Measurements from ENCODE around the gene ABCB11. TPM values are rescaled to one million over a fixed set of nuclear protein-coding genes. Genes with fewer than 3 reads are reported as not detected.

The ABCB11 gene
- polyA plus RNA-seq, 3 donors, result not detected

- H4K20me1 ChIP-seq (ENCODE audit: insufficient read depth, low read length), result no peaks in the 10 kb centered on the region
- no peaks in the 10 kb centered on the region for H3K79me2 ChIP-seq (ENCODE audit: insufficient read depth, low read length)
- no peak for TF ChIP-seq CTCF (IDR thresholded peaks at IDR 0.05)
- intact Hi-C loops (cut with micrococcal nuclease), result no loop called here
- no peak overlapping the region for H2AFZ ChIP-seq (ENCODE audit: insufficient read depth, low read depth, low read length, poor library complexity, severe bottlenecking)
- peaks cover 0 to 5% (median 0%) of the 10 kb centered on the region in 7 donors for H3K9me3 Mint-ChIP-seq
- H3K27ac Mint-ChIP-seq, result no peak overlapping the region
- DNase-seq, result no peak
- peaks cover 8% of the 10 kb centered on the region for H3K4me1 Mint-ChIP-seq
- peaks cover 0 to 2% (median 0%) of the 10 kb centered on the region in 3 donors for H3K27me3 Mint-ChIP-seq (ENCODE audit: low read depth in 3 of 3)
- no peaks in the 10 kb centered on the region for H3K4me1 ChIP-seq (ENCODE audit: control insufficient read depth in 1 of 2, insufficient read depth in 2 of 2, low read length in 2 of 2)
- no CpG with 5 or more reads among the region's 3 CpGs for WGBS (ENCODE audit: insufficient coverage)
- H3K27me3 ChIP-seq (ENCODE audit: control insufficient read depth in 2 of 2, insufficient read depth in 2 of 2, low read length in 2 of 2), result no peaks in the 10 kb centered on the region
- H3K36me3 Mint-ChIP-seq, result no peaks in the 10 kb centered on the region
- H3K36me3 ChIP-seq (replicated peaks in 1 of 2; ENCODE audit: control insufficient read depth in 1 of 2, insufficient read depth in 2 of 2, low read length in 2 of 2), result no peaks in the 10 kb centered on the region
- H3K9me3 ChIP-seq (replicated peaks in 1 of 2; ENCODE audit: control insufficient read depth in 1 of 2, insufficient read depth in 1 of 2, low read length in 2 of 2), result no peaks in the 10 kb centered on the region
- H3K4me2 ChIP-seq (replicated peaks; ENCODE audit: extremely low read depth, low read length, poor library complexity, severe bottlenecking), result no peak overlapping the region
- H3K4me3 Mint-ChIP-seq, result no peak overlapping the region
- H3K9ac ChIP-seq (ENCODE audit: insufficient read depth, low read length, poor library complexity, severe bottlenecking), result no peak overlapping the region
- no peak overlapping the region for H3K4me3 ChIP-seq (replicated peaks in 1 of 3; ENCODE audit: low read depth in 2 of 3, low read length in 3 of 3)
- H3K27ac ChIP-seq (ENCODE audit: low read depth in 1 of 2, low read length in 2 of 2), result no peak overlapping the region
Observed at GRCh38 chr2:169027234-169027633, 3.9 kb downstream of the ABCB11 start.

GRCh38 chr2:169026056-169026455 is 5.1 kb downstream of the ABCB11 start:
- H3K4me2 ChIP-seq (replicated peaks; ENCODE audit: extremely low read depth, low read length, poor library complexity, severe bottlenecking), result no peak overlapping the region
- Mint-ChIP-seq H3K4me1 (peaks cover 6% of the 10 kb centered on the region), H3K9me3 (peaks cover 0 to 5% (median 0%) of the 10 kb centered on the region in 7 donors), H3K27me3 (ENCODE audit: low read depth in 3 of 3) (peaks cover 0 to 2% (median 0%) of the 10 kb centered on the region in 3 donors), H3K4me3 (no peak overlapping the region), H3K36me3 (no peaks in the 10 kb centered on the region), H3K27ac (no peak overlapping the region)
- no CpG with 5 or more reads among the region's 1 CpG for WGBS (ENCODE audit: insufficient coverage)
- H3K27me3 ChIP-seq (ENCODE audit: control insufficient read depth in 2 of 2, insufficient read depth in 2 of 2, low read length in 2 of 2), result no peaks in the 10 kb centered on the region
- no peaks in the 10 kb centered on the region for H3K4me1 ChIP-seq (ENCODE audit: control insufficient read depth in 1 of 2, insufficient read depth in 2 of 2, low read length in 2 of 2)
- no peaks in the 10 kb centered on the region for H3K36me3 ChIP-seq (replicated peaks in 1 of 2; ENCODE audit: control insufficient read depth in 1 of 2, insufficient read depth in 2 of 2, low read length in 2 of 2)
- H3K27ac ChIP-seq (ENCODE audit: low read depth in 1 of 2, low read length in 2 of 2), result no peak overlapping the region
- intact Hi-C loops (cut with micrococcal nuclease), result no loop called here
- TF ChIP-seq CTCF (IDR thresholded peaks at IDR 0.05), result no peak
- H3K9me3 ChIP-seq (replicated peaks in 1 of 2; ENCODE audit: control insufficient read depth in 1 of 2, insufficient read depth in 1 of 2, low read length in 2 of 2), result no peaks in the 10 kb centered on the region
- H3K4me3 ChIP-seq (replicated peaks in 1 of 3; ENCODE audit: low read depth in 2 of 3, low read length in 3 of 3), result no peak overlapping the region
- H2AFZ ChIP-seq (ENCODE audit: insufficient read depth, low read depth, low read length, poor library complexity, severe bottlenecking), result no peak overlapping the region
- no peak overlapping the region for H3K9ac ChIP-seq (ENCODE audit: insufficient read depth, low read length, poor library complexity, severe bottlenecking)
- no peaks in the 10 kb centered on the region for H3K79me2 ChIP-seq (ENCODE audit: insufficient read depth, low read length)
- no peak for DNase-seq
- H4K20me1 ChIP-seq (ENCODE audit: insufficient read depth, low read length), result no peaks in the 10 kb centered on the region

All from CD14-positive monocyte (primary cell).